Medulla oblongata (tissue), 1 donor: Measurements from ENCODE around the gene NOC4L.
"Not testable (repeated sequence)": the region's sequence is repeated elsewhere in the genome, so short reads cannot be mapped to it uniquely, and the experiment has no call there.

Source experiments
- DNase-seq: peaks from one replicate; pipeline ENCODE4 v3.0.0-alpha.2; 2015; ENCODE audit errors: extremely low spot score

The NOC4L gene

GRCh38 chr12:132182206-132182710 lies 38.0 kb downstream of the NOC4L start:
- no peak for DNase-seq

DNA sequence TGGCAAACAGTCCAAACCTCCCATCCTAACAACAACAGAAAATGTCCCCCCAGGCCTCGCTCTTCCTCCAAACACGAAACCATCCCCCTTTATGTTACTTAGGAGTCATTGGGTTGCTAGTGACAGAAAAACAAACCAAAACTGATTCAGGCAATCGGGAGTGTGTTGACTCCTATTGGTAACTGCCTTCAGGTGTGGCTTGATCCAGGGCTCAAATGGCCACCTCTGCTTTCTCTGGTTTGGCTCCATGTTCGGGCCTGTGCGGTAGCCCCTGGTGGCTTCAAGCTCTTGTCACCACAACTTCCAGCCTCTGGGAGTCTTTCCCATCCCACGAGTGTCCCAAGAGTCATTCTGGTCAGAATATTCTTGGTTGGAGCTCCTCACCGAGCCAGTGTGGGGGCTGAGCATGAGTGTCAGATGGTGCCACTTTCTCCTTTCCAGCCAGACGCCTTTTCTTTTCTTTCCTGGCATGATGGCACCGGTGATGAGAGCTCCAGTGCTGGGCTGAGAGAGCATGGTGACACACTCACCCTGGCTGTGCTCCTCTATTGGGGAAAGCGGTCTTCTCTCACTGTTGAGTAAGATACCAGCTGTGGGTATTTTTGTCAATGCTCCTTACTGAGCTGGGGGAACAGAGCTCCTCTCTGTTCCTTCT lies 38.6 kb downstream of the NOC4L start:
- no peak for DNase-seq

DNA sequence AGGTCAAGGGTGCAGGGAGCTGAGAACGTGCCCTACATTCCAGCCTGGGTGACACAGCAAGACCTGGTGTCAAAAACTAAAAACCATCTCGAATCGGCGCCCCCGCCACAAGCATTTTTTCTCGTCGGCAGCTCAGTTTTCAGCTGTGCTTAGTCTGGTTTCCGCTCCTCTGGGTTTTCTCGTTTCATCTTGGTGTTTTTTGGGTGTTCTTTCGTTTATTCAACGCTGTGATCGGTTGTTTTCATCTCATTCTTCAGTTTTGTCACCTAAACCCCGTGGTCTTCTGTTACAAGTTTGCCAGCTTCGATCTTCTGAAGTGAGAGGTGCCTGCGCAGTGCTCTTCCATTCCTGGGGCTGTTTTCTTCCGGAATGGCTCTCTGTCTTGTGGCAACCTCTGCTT lies 41.4 kb downstream of the NOC4L start:
- no peak for DNase-seq

GRCh38 chr12:132186208-132186856 lies 42.1 kb downstream of the NOC4L start:
- no peak for DNase-seq

- DNase-seq, result no peak
These were observed 42.8 kb downstream of the NOC4L start for GRCh38 chr12:132186857-132187620.

DNA sequence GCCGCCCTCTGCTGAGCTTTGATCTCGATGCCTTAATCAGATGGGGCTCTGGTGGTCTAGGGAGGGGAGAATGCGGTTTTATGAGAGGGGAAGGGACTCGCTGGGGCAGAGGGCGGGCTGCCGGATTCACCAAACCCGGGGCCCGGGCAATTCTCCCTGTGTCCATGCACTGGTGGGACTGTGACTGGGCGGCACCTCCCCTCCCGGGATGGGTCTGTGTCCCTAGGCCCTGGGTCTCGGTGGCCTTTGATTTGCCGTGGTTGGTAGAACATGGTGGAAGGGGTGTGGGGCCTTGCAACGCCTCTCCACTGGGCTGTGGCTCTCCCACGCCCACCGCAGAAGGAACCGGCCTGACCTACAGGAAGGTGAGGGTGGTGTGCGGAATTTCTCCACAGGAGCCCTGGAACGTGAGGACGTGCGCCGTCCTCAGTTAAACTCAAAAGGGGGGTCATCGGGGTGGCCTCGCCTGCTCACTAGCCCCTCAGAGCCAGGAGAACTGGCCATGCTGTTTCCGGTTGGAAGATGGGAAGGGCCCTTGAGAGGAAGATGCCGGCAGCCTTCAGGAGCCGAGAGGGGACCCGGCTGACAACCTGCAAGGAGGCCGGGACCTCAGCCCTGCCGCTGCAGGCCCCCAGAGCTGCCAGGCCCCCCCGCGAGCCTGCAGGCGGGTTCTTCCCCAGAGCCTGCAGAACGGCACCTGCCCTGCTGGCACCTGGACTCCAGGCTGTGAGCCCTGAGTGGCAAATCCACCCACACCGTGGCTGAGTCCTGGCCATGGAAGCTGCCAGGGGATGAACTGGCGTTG lies 43.6 kb downstream of the NOC4L start:
- no peak for DNase-seq

- no peak for DNase-seq
These were observed 44.2 kb downstream of the NOC4L start for GRCh38 chr12:132188451-132188901.

- DNase-seq, result no peak
These were observed 44.7 kb downstream of the NOC4L start for GRCh38 chr12:132188916-132189325.

- peak; percentile 83 for DNase-seq
These were observed 45.2 kb downstream of the NOC4L start for GRCh38 chr12:132189378-132190011.

- DNase-seq, result no peak
These were observed 45.9 kb downstream of the NOC4L start for GRCh38 chr12:132190012-132190755.

- no peak for DNase-seq
These were observed 46.7 kb downstream of the NOC4L start for GRCh38 chr12:132190834-132191500.

- DNase-seq, result no peak
These were observed 47.7 kb downstream of the NOC4L start for GRCh38 chr12:132191715-132192553.

GRCh38 chr12:132194056-132194455 lies 49.8 kb downstream of the NOC4L start:
- DNase-seq, result no peak

DNA sequence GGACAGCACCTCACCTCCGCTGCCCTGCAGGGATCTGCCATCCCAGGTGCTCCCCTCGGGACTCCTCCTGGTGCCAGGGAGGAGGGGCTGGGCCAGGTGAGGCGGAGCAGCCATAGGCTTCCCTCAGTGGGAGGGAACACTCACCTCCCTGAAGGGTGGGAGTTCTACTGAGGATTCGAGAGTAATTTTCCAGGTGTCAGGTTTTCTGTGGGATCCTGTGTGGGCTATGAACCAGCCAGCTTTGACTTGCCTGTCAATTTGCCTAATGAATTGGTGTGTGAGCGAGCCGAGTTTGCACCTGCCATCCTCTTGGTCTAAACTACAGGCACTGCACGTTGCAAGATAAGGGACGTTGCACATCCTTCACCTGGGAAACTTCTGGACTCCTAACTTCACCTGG lies 50.3 kb downstream of the NOC4L start:
- no peak for DNase-seq

DNA sequence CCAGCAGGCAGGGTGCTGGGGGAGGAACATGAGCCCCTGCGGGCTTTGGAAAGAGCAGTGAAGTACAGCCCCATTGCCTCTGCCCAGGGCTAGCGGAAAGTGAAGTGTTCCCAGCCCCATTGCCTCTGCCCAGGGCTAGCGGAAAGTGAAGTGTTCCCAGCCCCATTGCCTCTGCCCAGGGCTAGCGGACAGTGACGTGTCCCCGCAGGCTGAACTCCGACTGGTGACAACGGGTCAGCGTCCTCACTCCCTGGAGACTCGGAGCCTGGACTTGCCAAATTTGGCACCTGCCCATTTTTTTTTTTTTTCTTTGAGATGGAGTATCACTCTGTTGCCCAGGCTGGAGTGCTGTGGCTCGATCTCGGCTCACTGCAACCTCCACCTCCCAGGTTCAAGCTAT lies 51.0 kb downstream of the NOC4L start:
- not testable (repeated sequence) for DNase-seq

- no peak for DNase-seq
These were observed 52.0 kb downstream of the NOC4L start for GRCh38 chr12:132196038-132196872.

DNA sequence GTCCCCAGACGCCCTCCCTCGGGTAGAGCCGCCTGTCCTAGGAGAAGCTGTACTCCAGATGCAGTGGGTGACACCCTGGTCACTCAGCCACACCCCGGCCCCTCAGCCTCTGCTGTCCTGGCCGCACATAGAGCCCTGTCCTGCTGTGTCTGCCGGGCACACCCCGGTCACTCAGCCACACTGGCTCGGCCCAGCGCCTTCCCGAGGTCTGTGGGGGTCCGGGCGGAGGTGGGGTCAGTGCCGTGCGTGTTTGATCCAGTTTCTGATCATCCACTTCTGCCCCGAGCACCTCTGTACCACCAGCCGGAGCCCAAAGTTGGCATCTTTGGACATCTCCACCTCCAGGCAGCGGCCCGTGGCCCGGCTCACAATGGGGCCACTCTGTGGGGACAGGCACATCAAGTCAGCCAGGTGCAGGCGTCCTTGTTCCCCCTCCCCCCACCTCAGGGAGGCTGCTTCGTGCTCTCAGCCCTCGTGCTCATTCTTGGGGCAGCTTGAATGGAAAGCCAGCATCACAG lies 52.7 kb downstream of the NOC4L start:
- DNase-seq, result no peak
